K562 (cell line): Measurements from ENCODE around the gene BOLL. TPM values are rescaled to one million over a fixed set of nuclear protein-coding genes. Genes with fewer than 3 reads are reported as not detected.

Source experiments
- ATAC-seq: fragments of 200-7000 bp; cut with Tn5 transposase; 3 replicates; pipeline ENCODE4 v1.9.1; 2020; ENCODE audit warnings: moderate library complexity
- BruUV-seq: library from RNA; stranded (reverse); fragments of 400-500 nt; replicated peaks from 2 replicates; lab custom pipeline; 2021; lab: Mats Ljungman, UMichigan
- CTCF ChIA-PET: fragments of 300-600 bp; formaldehyde crosslinking; extraction: SDS; loops from one replicate; lab custom pipeline; 2021; ENCODE audit warnings: low intra/inter-chr PET ratio; lab: Yijun Ruan, JAX
- POLR2A ChIA-PET: fragments of 300-600, 350-650 bp; sonication (Branson Sonifier 250); formaldehyde crosslinking; extraction: SDS; loops from one replicate; lab custom pipeline; 2021; ENCODE audit warnings: antibody characterized with exemption, inconsistent platforms; lab: Yijun Ruan, JAX
- DNase-seq, 4 experiments: peaks; one replicate each; pipeline versions ENCODE4 v3.0.0 to v3.0.0-alpha.2; 2011 to 2018; ENCODE audit warnings: low spot score in 3 of 4, mixed read lengths in 3 of 4; ENCODE audit errors: extremely low read depth in 1 of 4
- FAIRE-seq: peaks from 2 replicates; lab custom pipeline; 2011; peaks lifted over from hg19 to GRCh38; lab: Jason Lieb, UNC
- H2AFZ ChIP-seq: 2 replicates; pipeline ENCODE4 v1.6.0; 2011; ENCODE audit warnings: low read depth, low read length, control low read depth, inconsistent platforms
- H3K27ac ChIP-seq: fragments of 200-600 bp; 3 replicates; pipeline ENCODE4 v1.8.0; 2011; ENCODE audit warnings: low read depth, mild to moderate bottlenecking, control low read depth, inconsistent platforms, low read length, moderate library complexity, mixed read lengths; ENCODE audit errors: extremely low read depth
- H3K27me3 ChIP-seq, 2 experiments: fragments of 300-600 bp in 1 of 2; 2 replicates in 1 of 2; 3 replicates in 1 of 2; pipeline versions ENCODE4 v1.6.0 to v1.8.0; 2011; ENCODE audit warnings: inconsistent platforms in 2 of 2, low read length in 2 of 2, mild to moderate bottlenecking in 1 of 2, mixed read lengths in 1 of 2, moderate library complexity in 1 of 2; ENCODE audit not compliant: control insufficient read depth in 2 of 2, insufficient read depth in 2 of 2
- H3K36me3 ChIP-seq: fragments of 300-600 bp; 3 replicates; pipeline ENCODE4 v1.8.0; 2011; ENCODE audit warnings: mild to moderate bottlenecking, low read length, inconsistent platforms; ENCODE audit not compliant: control insufficient read depth, insufficient read depth
- H3K4me1 ChIP-seq, 2 experiments: fragments of 200-600 bp in 1 of 2; replicated peaks in 1 of 2; 2 replicates in 1 of 2; 3 replicates in 1 of 2; pipeline versions ENCODE4 v1.5.1 to v1.8.0; 2011; ENCODE audit warnings: inconsistent platforms in 2 of 2, low read length in 2 of 2, mild to moderate bottlenecking in 1 of 2, mixed read lengths in 1 of 2, moderate library complexity in 1 of 2; ENCODE audit not compliant: control insufficient read depth in 2 of 2, insufficient read depth in 2 of 2
- H3K4me2 ChIP-seq: 2 replicates; pipeline ENCODE4 v1.6.1; 2011; ENCODE audit warnings: low read length, control low read depth, inconsistent platforms, mixed read lengths; ENCODE audit not compliant: insufficient read depth
- H3K4me3 ChIP-seq: fragments of 200-600 bp; sonication (generic), shearing (Covaris generic); 2 replicates; pipeline ENCODE4 v1.5.1; 2016; ENCODE audit warnings: control low read depth, inconsistent platforms
- H3K79me2 ChIP-seq: fragments of 200-600 bp; 3 replicates; pipeline ENCODE4 v1.8.0; 2011; ENCODE audit warnings: low read length, inconsistent platforms; ENCODE audit not compliant: control insufficient read depth, insufficient read depth
- H3K9ac ChIP-seq, 2 experiments: 2 replicates each; pipeline versions ENCODE4 v1.6.0 to v1.6.1; 2011; ENCODE audit warnings: low read depth in 2 of 2, low read length in 2 of 2, control low read depth in 1 of 2, inconsistent platforms in 1 of 2, mild to moderate bottlenecking in 1 of 2, mixed read lengths in 1 of 2; ENCODE audit not compliant: insufficient read depth in 1 of 2
- H3K9me1 ChIP-seq: one replicate; pipeline ENCODE4 v1.6.0; 2011; ENCODE audit warnings: inconsistent platforms, mild to moderate bottlenecking, low read length, moderate library complexity; ENCODE audit not compliant: control insufficient read depth, insufficient read depth
- H3K9me3 ChIP-seq: replicated peaks from 2 replicates; pipeline ENCODE4 v1.5.1; 2011; ENCODE audit warnings: low read depth, low read length, inconsistent platforms; ENCODE audit not compliant: control insufficient read depth, insufficient read depth
- H4K20me1 ChIP-seq: replicated peaks from 2 replicates; pipeline ENCODE4 v1.6.1; 2011; ENCODE audit warnings: low read length, inconsistent platforms, mixed read lengths; ENCODE audit not compliant: control insufficient read depth, insufficient read depth
- CBFA2T3 ChIP-seq: fragments of 450-650 bp; IDR thresholded peaks from 2 replicates; pipeline ENCODE4 v1.6.1; 2017
- KDM1A ChIP-seq, 2 experiments: fragments of 450-650 bp; IDR thresholded peaks; 2 replicates each; pipeline ENCODE4 v1.6.1; 2016; ENCODE audit warnings: mild to moderate bottlenecking in 2 of 2
- MEIS2 ChIP-seq: fragments of 450-650 bp; IDR thresholded peaks from 2 replicates; pipeline ENCODE4 v1.6.1; 2014; ENCODE audit warnings: mild to moderate bottlenecking; ENCODE audit not compliant: partially characterized antibody
- NCOR1 ChIP-seq: fragments of 450-650 bp; IDR thresholded peaks from 2 replicates; pipeline ENCODE4 v1.6.1; 2016; ENCODE audit warnings: mild to moderate bottlenecking, moderate library complexity
- NR2C1 ChIP-seq, 2 experiments: fragments of 450-650 bp; IDR thresholded peaks; 2 replicates each; pipeline ENCODE4 v1.6.1; 2017; ENCODE audit warnings: mild to moderate bottlenecking in 2 of 2, antibody characterized with exemption in 1 of 2, inconsistent platforms in 1 of 2, missing compliant biosample characterization in 1 of 2, missing genetic modification characterization in 1 of 2
- RBFOX2 ChIP-seq: fragments of 200-400 bp; formaldehyde crosslinking; IDR thresholded peaks from 2 replicates; pipeline ENCODE4 v1.6.1; 2017; ENCODE audit warnings: low read depth, mild to moderate bottlenecking, low read length, moderate library complexity
- TAL1 ChIP-seq: fragments of 450-650 bp; IDR thresholded peaks from 2 replicates; pipeline ENCODE4 v1.6.1; 2016; ENCODE audit warnings: mild to moderate bottlenecking
- WGBS: fragments of 100-300 bp; shearing (Covaris generic); methylation state at CpG from one replicate; pipeline ENCODE4 v1.1.6; 2016; ENCODE audit warnings: low coverage, mixed read lengths; ENCODE audit not compliant: insufficient coverage; ENCODE audit errors: missing lambda C conversion rate; 5-methylcytosine and 5-hydroxymethylcytosine counted together
- in situ Hi-C: fragments of 300-500 bp; cut with MboI; formaldehyde crosslinking; loops from 4 replicates; pipeline ENCODE4 v1.15.0; 2018; ENCODE audit warnings: inconsistent platforms, mixed read lengths
- intact Hi-C: fragments of 100-400 bp; cut with micrococcal nuclease; formaldehyde crosslinking; loops from 2 replicates; pipeline ENCODE4 v1.14.2; 2022
- polyA plus RNA-seq, 8 experiments: library from polyadenylated mRNA; depleted of rRNA in 4 of 8; stranded (reverse) in 5 of 8; unstranded in 3 of 8; fragments of >200 nt; fragmentation: Nextera tagmentation in 2 of 8; fragmentation: Illumina TruSeq in 1 of 8; extraction: Ambion mirVana in 2 of 8; extraction: Trizol in 1 of 8; gene quantifications; 2 replicates each; pipeline versions ENCODE4 v1.2.1 to v1.2.3, GENCODE V29; 2011 to 2014; ENCODE audit warnings: inconsistent platforms in 1 of 8, missing spikeins in 1 of 8
- total RNA-seq, 7 experiments: library from RNA; depleted of rRNA in 6 of 7; stranded (reverse); fragments of >200 nt in 6 of 7; fragmentation: Illumina TruSeq in 2 of 7; extraction: Trizol in 2 of 7; gene quantifications; 2 replicates each; pipeline versions ENCODE4 v1.2.1 to v1.2.3, GENCODE V29; 2011 to 2021; ENCODE audit warnings: low replicate concordance in 1 of 7
- TF ChIP-seq, protein P1 (sequence below): sonication (generic); IDR thresholded peaks from 2 replicates; pipeline ENCODE4 v1.6.1; 2016
- TF ChIP-seq, protein P2 (sequence below): fragments of 450-650 bp; IDR thresholded peaks from 2 replicates; pipeline ENCODE4 v1.6.1; 2016
- TF ChIP-seq, protein P3 (sequence below), 2 experiments: fragments of 450-650 bp; conservative IDR thresholded peaks; 2 replicates each; pipeline ENCODE4 v1.6.1; 2017; ENCODE audit warnings: mild to moderate bottlenecking in 2 of 2, moderate library complexity in 2 of 2
- TF ChIP-seq, protein P4 (sequence below): fragments of 450-650 bp; formaldehyde crosslinking; IDR thresholded peaks from 2 replicates; pipeline ENCODE4 v1.4.0; 2022; ENCODE audit warnings: missing genetic modification characterization

BOLL gene
- total and polyA plus RNA-seq, 9 of the 15 experiments (the other 6 are each of a cell fraction or from before 2014, with no cell fraction given): 0.11 to 0.55 (median 0.19) TPM; not detected in 1

DNA sequence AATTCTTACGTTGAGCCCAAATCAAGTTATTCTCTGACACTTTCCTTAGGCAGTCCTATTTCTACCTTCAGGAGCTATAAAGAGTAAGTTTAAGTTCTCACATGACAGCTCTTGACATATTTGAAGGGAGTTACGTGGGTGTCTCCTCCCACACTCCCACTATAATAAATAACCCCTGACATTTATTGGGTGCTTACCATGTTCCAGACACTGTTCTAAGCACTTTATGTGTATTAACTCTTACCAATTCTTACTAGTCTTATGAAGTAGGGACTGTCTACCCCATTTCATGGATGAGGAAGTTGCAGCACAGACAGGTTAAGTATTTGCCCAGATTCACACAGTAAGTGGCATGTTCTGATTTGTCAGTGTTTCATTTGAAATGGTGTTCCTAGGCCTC is 37.2 kb upstream of the BOLL start (continued):
- TF ChIP-seq, protein P1, sequence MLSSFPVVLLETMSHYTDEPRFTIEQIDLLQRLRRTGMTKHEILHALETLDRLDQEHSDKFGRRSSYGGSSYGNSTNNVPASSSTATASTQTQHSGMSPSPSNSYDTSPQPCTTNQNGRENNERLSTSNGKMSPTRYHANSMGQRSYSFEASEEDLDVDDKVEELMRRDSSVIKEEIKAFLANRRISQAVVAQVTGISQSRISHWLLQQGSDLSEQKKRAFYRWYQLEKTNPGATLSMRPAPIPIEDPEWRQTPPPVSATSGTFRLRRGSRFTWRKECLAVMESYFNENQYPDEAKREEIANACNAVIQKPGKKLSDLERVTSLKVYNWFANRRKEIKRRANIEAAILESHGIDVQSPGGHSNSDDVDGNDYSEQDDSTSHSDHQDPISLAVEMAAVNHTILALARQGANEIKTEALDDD: peak; percentile 30; the same call in 1 of the 2 replicates
- TF ChIP-seq, protein P2, sequence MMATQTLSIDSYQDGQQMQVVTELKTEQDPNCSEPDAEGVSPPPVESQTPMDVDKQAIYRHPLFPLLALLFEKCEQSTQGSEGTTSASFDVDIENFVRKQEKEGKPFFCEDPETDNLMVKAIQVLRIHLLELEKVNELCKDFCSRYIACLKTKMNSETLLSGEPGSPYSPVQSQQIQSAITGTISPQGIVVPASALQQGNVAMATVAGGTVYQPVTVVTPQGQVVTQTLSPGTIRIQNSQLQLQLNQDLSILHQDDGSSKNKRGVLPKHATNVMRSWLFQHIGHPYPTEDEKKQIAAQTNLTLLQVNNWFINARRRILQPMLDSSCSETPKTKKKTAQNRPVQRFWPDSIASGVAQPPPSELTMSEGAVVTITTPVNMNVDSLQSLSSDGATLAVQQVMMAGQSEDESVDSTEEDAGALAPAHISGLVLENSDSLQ: peak; percentile 60; the same call in 1 of the 2 replicates
- peak; percentile 75 to 80 for TF ChIP-seq KDM1A (IDR thresholded peaks at IDR 0.05)
- peak; percentile 83 for TF ChIP-seq MEIS2

DNA sequence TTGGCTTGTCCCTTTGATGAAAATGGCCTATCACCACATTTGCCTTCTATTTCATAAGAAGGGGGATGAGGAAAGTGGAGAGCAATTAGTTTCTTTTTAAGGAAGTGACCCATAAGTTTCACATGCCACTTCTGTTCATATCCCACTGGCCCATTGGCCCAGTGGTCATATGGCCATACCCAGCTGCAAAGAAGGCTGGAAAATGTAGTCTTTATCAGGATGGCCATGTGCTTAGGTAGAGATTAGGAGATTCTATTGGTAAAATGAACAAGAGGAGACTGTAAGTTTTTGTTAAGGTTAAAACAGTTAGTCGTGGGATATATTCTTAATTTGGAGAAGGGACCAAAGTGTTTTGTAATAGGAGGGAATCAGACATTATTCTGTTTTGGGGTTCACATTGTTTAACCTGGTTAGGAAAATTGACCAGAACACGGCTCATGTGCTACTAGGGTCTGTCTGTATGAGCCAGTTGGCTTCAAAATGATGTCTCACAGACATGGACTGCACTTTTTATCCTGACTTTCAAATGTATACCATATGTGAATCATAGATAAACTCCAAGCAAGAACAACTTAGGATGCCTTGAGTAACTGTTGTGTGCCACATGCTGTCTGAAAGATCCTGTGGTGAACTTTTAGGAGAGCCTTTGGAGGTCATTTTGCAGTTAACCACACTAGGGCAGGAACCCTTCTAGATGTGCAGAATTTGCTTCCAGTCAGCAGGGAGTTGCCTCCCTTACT is 36.6 kb upstream of the BOLL start:
- peak overlapping the region; percentile 74 for H2AFZ ChIP-seq
- ATAC-seq (peak; percentile 81), DNase-seq (peak; percentile 10 to 61 (median 26)), FAIRE-seq (peak; percentile 83)
- in situ Hi-C loops: no loop called here
- POLR2A ChIA-PET: no interaction called here
- no peak overlapping the region for H3K4me3 ChIP-seq
- WGBS: 0% methylated on average over 2 of the region's 2 CpGs
- H3K27ac ChIP-seq: peak overlapping the region; percentile 69
- H3K9me1 ChIP-seq: no peaks in the 10 kb centered on the region
- H3K36me3 ChIP-seq: peaks cover 13% of the 10 kb centered on the region; the same call in 2 of the 3 replicates
- CTCF ChIA-PET: no interaction called here
- intact Hi-C loops: no loop called here
- H3K9me3 ChIP-seq: no peaks in the 10 kb centered on the region
- peak overlapping the region; percentile 17 for H3K4me2 ChIP-seq
- peaks cover 62% of the 10 kb centered on the region; the same call in 2 of the 3 replicates for H3K79me2 ChIP-seq
- H3K9ac ChIP-seq: peak overlapping the region in 1 of 2 experiments; percentile 44; a peak in 2 of 4 replicates
- BruUV-seq: no TSS peak
- no peaks in the 10 kb centered on the region for H3K27me3 ChIP-seq
- no peaks in the 10 kb centered on the region for H4K20me1 ChIP-seq
- H3K4me1 ChIP-seq: peaks cover 0 to 19% of the 10 kb centered on the region in 2 experiments; a peak in 2 of 5 replicates
- TF ChIP-seq RBFOX2: 0 out of 2 replicates have a peak, but pooled peaks have one; percentile 21
- peak; percentile 69 for TF ChIP-seq CBFA2T3
- TF ChIP-seq, protein P3, sequence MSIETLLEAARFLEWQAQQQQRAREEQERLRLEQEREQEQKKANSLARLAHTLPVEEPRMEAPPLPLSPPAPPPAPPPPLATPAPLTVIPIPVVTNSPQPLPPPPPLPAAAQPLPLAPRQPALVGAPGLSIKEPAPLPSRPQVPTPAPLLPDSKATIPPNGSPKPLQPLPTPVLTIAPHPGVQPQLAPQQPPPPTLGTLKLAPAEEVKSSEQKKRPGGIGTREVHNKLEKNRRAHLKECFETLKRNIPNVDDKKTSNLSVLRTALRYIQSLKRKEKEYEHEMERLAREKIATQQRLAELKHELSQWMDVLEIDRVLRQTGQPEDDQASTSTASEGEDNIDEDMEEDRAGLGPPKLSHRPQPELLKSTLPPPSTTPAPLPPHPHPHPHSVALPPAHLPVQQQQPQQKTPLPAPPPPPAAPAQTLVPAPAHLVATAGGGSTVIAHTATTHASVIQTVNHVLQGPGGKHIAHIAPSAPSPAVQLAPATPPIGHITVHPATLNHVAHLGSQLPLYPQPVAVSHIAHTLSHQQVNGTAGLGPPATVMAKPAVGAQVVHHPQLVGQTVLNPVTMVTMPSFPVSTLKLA (conservative IDR thresholded peaks at IDR 0.05): peak; percentile 30 to 60; a peak in 3 of 4 replicates
- peak; percentile 31; the same call in 1 of the 2 replicates for TF ChIP-seq NCOR1
- TF ChIP-seq NR2C1 (IDR thresholded peaks at IDR 0.05): no peak
- TF ChIP-seq NR2C1 (tag; IDR thresholded peaks at IDR 0.05): peak; percentile 58; the same call in 1 of the 2 replicates
- TF ChIP-seq, protein P4, sequence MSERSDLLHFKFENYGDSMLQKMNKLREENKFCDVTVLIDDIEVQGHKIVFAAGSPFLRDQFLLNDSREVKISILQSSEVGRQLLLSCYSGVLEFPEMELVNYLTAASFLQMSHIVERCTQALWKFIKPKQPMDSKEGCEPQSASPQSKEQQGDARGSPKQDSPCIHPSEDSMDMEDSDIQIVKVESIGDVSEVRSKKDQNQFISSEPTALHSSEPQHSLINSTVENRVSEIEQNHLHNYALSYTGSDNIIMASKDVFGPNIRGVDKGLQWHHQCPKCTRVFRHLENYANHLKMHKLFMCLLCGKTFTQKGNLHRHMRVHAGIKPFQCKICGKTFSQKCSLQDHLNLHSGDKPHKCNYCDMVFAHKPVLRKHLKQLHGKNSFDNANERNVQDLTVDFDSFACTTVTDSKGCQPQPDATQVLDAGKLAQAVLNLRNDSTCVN (CRISPR knock-in tag): no peak
- TF ChIP-seq TAL1: 0 out of 2 replicates have a peak, but pooled peaks have one; percentile 29
